Mesodermal cell (in vitro differentiated cells): ENCODE measurements around the gene ATP8B3.

ENCODE experiments used
- H3K27ac ChIP-seq: 2 replicates; pipeline ENCODE4 v1.7.0; 2013; ENCODE audit warnings: mild to moderate bottlenecking, low read depth, low read length, moderate library complexity; ENCODE audit not compliant: severe bottlenecking
- H3K36me3 ChIP-seq: 2 replicates; pipeline ENCODE4 v1.7.1; 2013; ENCODE audit warnings: mild to moderate bottlenecking, low read length, moderate library complexity; ENCODE audit not compliant: control insufficient read depth, insufficient read depth
- H3K4me1 ChIP-seq: one replicate; pipeline ENCODE4 v1.7.1; 2013; ENCODE audit warnings: mild to moderate bottlenecking, low read length; ENCODE audit not compliant: insufficient read depth, control insufficient read depth, poor library complexity, severe bottlenecking
- H3K4me3 ChIP-seq: 2 replicates; pipeline ENCODE4 v1.7.0; 2013; ENCODE audit warnings: low read length, control low read depth, mild to moderate bottlenecking; ENCODE audit not compliant: insufficient read depth, poor library complexity, severe bottlenecking; ENCODE audit errors: extremely low read depth
- H3K9me3 ChIP-seq: 2 replicates; pipeline ENCODE4 v1.7.1; 2013; ENCODE audit warnings: mild to moderate bottlenecking, low read length, moderate library complexity; ENCODE audit not compliant: control insufficient read depth
- WGBS, 2 experiments: methylation state at CpG; one replicate each; pipeline ENCODE4 v1.1.5; 2013; ENCODE audit warnings: missing lambda C conversion rate in 2 of 2; ENCODE audit not compliant: insufficient coverage in 2 of 2; 5-methylcytosine and 5-hydroxymethylcytosine counted together

The ATP8B3 gene

GRCh38 chr19:1856345-1856697 lies 44.2 kb upstream of the ATP8B3 start:
- no peaks in the 10 kb centered on the region for H3K9me3 ChIP-seq
- H3K27ac ChIP-seq: peak overlapping the region; percentile 71
- no peak overlapping the region for H3K4me3 ChIP-seq
- WGBS, 2 experiments: 69 to 92% methylated on average over 2 to 5 of the region's 6 CpGs
- peaks cover 72% of the 10 kb centered on the region for H3K4me1 ChIP-seq
- H3K36me3 ChIP-seq: peaks cover 22% of the 10 kb centered on the region

- peaks cover 23% of the 10 kb centered on the region for H3K36me3 ChIP-seq
- no peaks in the 10 kb centered on the region for H3K9me3 ChIP-seq
- 69 to 70% methylated on average over 12 to 13 of the region's 13 CpGs for WGBS, 2 experiments
- H3K27ac ChIP-seq: peak overlapping the region; percentile 71
- H3K4me3 ChIP-seq: peak overlapping the region; percentile 8
- peaks cover 68% of the 10 kb centered on the region for H3K4me1 ChIP-seq
Measured at GRCh38 chr19:1855828-1856255, 43.8 kb upstream of the ATP8B3 start.

GRCh38 chr19:1855040-1855827 lies 43.2 kb upstream of the ATP8B3 start:
- WGBS, 2 experiments: 21 to 26% methylated on average over 21 to 27 of the region's 33 CpGs
- H3K4me3 ChIP-seq: peak overlapping the region; percentile 14
- peak overlapping the region; percentile 86 for H3K27ac ChIP-seq
- H3K9me3 ChIP-seq: no peaks in the 10 kb centered on the region
- H3K4me1 ChIP-seq: peaks cover 62% of the 10 kb centered on the region
- peaks cover 23% of the 10 kb centered on the region for H3K36me3 ChIP-seq

GRCh38 chr19:1854542-1855039 lies 42.5 kb upstream of the ATP8B3 start:
- H3K4me3 ChIP-seq: peak overlapping the region; percentile 14
- no peaks in the 10 kb centered on the region for H3K9me3 ChIP-seq
- peaks cover 55% of the 10 kb centered on the region for H3K4me1 ChIP-seq
- peaks cover 23% of the 10 kb centered on the region for H3K36me3 ChIP-seq
- WGBS, 2 experiments: 86 to 87% methylated on average over 27 to 35 of the region's 37 CpGs
- peak overlapping the region; percentile 86 for H3K27ac ChIP-seq

- Histone ChIP-seq H3K36me3 (peaks cover 23% of the 10 kb centered on the region), H3K4me1 (peaks cover 50% of the 10 kb centered on the region), H3K9me3 (no peaks in the 10 kb centered on the region), H3K27ac (no peak overlapping the region), H3K4me3 (no peak overlapping the region)
- 93 to 94% methylated on average over 10 to 11 of the region's 16 CpGs for WGBS, 2 experiments
Measured at GRCh38 chr19:1854039-1854541, 42.0 kb upstream of the ATP8B3 start.

GRCh38 chr19:1853295-1854038 lies 41.4 kb upstream of the ATP8B3 start:
- Histone ChIP-seq H3K9me3 (no peaks in the 10 kb centered on the region), H3K27ac (no peak overlapping the region), H3K36me3 (peaks cover 23% of the 10 kb centered on the region), H3K4me3 (no peak overlapping the region), H3K4me1 (peaks cover 46% of the 10 kb centered on the region)
- WGBS, 2 experiments: 49% methylated on average over 14 of the region's 27 CpGs

GRCh38 chr19:1852581-1853128 lies 40.6 kb upstream of the ATP8B3 start:
- Histone ChIP-seq H3K4me1 (peaks cover 39% of the 10 kb centered on the region), H3K36me3 (peaks cover 23% of the 10 kb centered on the region), H3K4me3 (no peak overlapping the region), H3K9me3 (no peaks in the 10 kb centered on the region), H3K27ac (no peak overlapping the region)
- WGBS, 2 experiments: 93 to 94% methylated on average over 5 to 6 of the region's 9 CpGs

- Histone ChIP-seq H3K4me1 (peaks cover 32% of the 10 kb centered on the region), H3K4me3 (no peak overlapping the region)
- 95 to 96% methylated on average over 52 to 61 of the region's 66 CpGs for WGBS, 2 experiments
Measured at GRCh38 chr19:1851654-1852580, 39.8 kb upstream of the ATP8B3 start.

GRCh38 chr19:1850809-1851653 lies 39.0 kb upstream of the ATP8B3 start:
- H3K9me3 ChIP-seq: no peaks in the 10 kb centered on the region
- peaks cover 25% of the 10 kb centered on the region for H3K36me3 ChIP-seq
- peaks cover 29% of the 10 kb centered on the region for H3K4me1 ChIP-seq
- WGBS, 2 experiments: 94 to 95% methylated on average over 27 to 28 of the region's 31 CpGs
- no peak overlapping the region for H3K27ac ChIP-seq
- H3K4me3 ChIP-seq: no peak overlapping the region

More at GRCh38 chr19:1851654-1852580, 39.8 kb upstream of the ATP8B3 start:
- H3K27ac ChIP-seq: no peak overlapping the region
- H3K9me3 ChIP-seq: no peaks in the 10 kb centered on the region
- H3K36me3 ChIP-seq: peaks cover 23% of the 10 kb centered on the region
